Spleen (tissue), 11 donors: ENCODE results near the gene TNRC6B. TPM values are rescaled to one million over a fixed set of nuclear protein-coding genes. Genes with fewer than 3 reads are reported as not detected.
"Not testable (repeated sequence)": the region's sequence is repeated elsewhere in the genome, so short reads cannot be mapped to it uniquely, and the experiment has no call there.

Experiments
- DNase-seq: peaks from one replicate; pipeline ENCODE4 v3.0.0-alpha.2; 2020
- H3K27ac ChIP-seq, 8 donors: fragments of 200-600 bp; sonication (generic) in 7 of 8; 1 replicate in 4 of 8; 2 replicates in 4 of 8; pipeline versions ENCODE4 v1.5.0 to v1.8.0; 2016 to 2021; ENCODE audit warnings: inconsistent platforms in 4 of 8, mild to moderate bottlenecking in 4 of 8, moderate library complexity in 1 of 8
- H3K27me3 ChIP-seq, 7 donors: fragments of 200-600 bp; sonication (generic) in 6 of 7; replicated peaks in 1 of 7; 1 replicate in 4 of 7; 2 replicates in 3 of 7; pipeline versions ENCODE4 v1.5.0 to v1.8.0; 2016 to 2021; ENCODE audit warnings: inconsistent platforms in 3 of 7, mild to moderate bottlenecking in 1 of 7
- H3K36me3 ChIP-seq, 6 donors: fragments of 200-600 bp; sonication (generic) in 5 of 6; 1 replicate in 4 of 6; 2 replicates in 2 of 6; pipeline versions ENCODE4 v1.5.0 to v1.8.0; 2016 to 2021; ENCODE audit warnings: inconsistent platforms in 2 of 6
- H3K4me1 ChIP-seq, 6 donors: fragments of 200-600 bp; sonication (generic) in 5 of 6; 1 replicate in 3 of 6; 2 replicates in 3 of 6; pipeline versions ENCODE4 v1.5.0 to v1.8.0; 2016 to 2021; ENCODE audit warnings: inconsistent platforms in 3 of 6
- H3K4me3 ChIP-seq, 8 donors: fragments of 200-600 bp; sonication (generic) in 7 of 8; 1 replicate in 4 of 8; 2 replicates in 4 of 8; pipeline versions ENCODE4 v1.5.0 to v1.8.0; 2016 to 2021; ENCODE audit warnings: inconsistent platforms in 4 of 8, mild to moderate bottlenecking in 4 of 8, moderate library complexity in 2 of 8
- H3K9me3 ChIP-seq, 8 donors: fragments of 200-600 bp; sonication (generic) in 7 of 8; 1 replicate in 4 of 8; 2 replicates in 4 of 8; pipeline versions ENCODE4 v1.5.0 to v1.8.0; 2016 to 2021; ENCODE audit warnings: inconsistent platforms in 4 of 8
- POLR2A ChIP-seq, 3 donors: fragments of 450-650 bp; IDR thresholded peaks; one replicate each; pipeline ENCODE4 v1.5.1; 2017; ENCODE audit warnings: antibody characterized with exemption in 3 of 3, mild to moderate bottlenecking in 1 of 3
- POLR2AphosphoS5 ChIP-seq, 3 donors: sonication (generic); formaldehyde crosslinking; IDR thresholded peaks; one replicate each; pipeline ENCODE4 v1.5.1; 2017; ENCODE audit warnings: antibody characterized with exemption in 3 of 3
- WGBS, 5 donors: extraction: QIAGEN DNeasy Blood & Tissue Kit in 3 of 5; methylation state at CpG; one replicate each; pipeline versions ENCODE4 v1.1.5 to v1.1.7; 2013 to 2018; 5-methylcytosine and 5-hydroxymethylcytosine counted together
- intact Hi-C: fragments of 100-400 bp; cut with DNase I; formaldehyde crosslinking; loops from one replicate; pipeline ENCODE4 v1.15.0; 2023; ENCODE audit warnings: low total_unique reads
- polyA plus RNA-seq, 3 donors: library from polyadenylated mRNA; stranded (reverse); fragments of 200-250 nt; gene quantifications; one replicate each; pipeline ENCODE4 v1.2.1, GENCODE V29; 2013
- total RNA-seq, 7 donors: library from RNA; depleted of rRNA in 3 of 7; stranded (reverse); fragments of >200 nt in 3 of 7; fragmentation: NEBNext Ultra II Directional in 4 of 7; extraction: Animal tissue kit (Norgen Biotek cat#: 25700) in 4 of 7; gene quantifications; one replicate each; pipeline versions ENCODE4 v1.1.0 to v1.2.1, GENCODE V29; 2016 to 2021
- TF ChIP-seq, protein P1 (sequence below), 11 experiments: fragments of 200-600 bp in 7 of 11; fragments of 450-650 bp in 4 of 11; sonication (generic) in 4 of 11; IDR thresholded peaks in 8 of 11; conservative IDR thresholded peaks in 3 of 11; 1 replicate in 7 of 11; 2 replicates in 4 of 11; pipeline versions ENCODE4 v1.4.0 to v1.8.0; 2016 to 2021; ENCODE audit warnings: antibody characterized with exemption in 11 of 11, inconsistent platforms in 4 of 11, mild to moderate bottlenecking in 1 of 11
- donor health status: healthy with polysubstance abuse.
- donor health status: DM: no; HTN: no; CAD: no; lungs with moderate emphysema.
- donor health status: DM: no; HTN: no; CAD: no.
- donor health status: Bipolar disorder and iron deficiency.
- donor health status: healthy.
- donor health status: DM: no; HTN: no; CAD: no.
- donor health status: DM: yes; HTN: yes; CAD: no.

The TNRC6B gene
- total and polyA plus RNA-seq, 10 donors = 1.2 to 221 (median 95.3) TPM

GRCh38 chr22:40147388-40148176 lies 30.1 kb upstream of the TNRC6B start:
- H3K9me3 ChIP-seq = no peaks in the 10 kb centered on the region
- DNase-seq = no peak
- TF ChIP-seq, protein P1, sequence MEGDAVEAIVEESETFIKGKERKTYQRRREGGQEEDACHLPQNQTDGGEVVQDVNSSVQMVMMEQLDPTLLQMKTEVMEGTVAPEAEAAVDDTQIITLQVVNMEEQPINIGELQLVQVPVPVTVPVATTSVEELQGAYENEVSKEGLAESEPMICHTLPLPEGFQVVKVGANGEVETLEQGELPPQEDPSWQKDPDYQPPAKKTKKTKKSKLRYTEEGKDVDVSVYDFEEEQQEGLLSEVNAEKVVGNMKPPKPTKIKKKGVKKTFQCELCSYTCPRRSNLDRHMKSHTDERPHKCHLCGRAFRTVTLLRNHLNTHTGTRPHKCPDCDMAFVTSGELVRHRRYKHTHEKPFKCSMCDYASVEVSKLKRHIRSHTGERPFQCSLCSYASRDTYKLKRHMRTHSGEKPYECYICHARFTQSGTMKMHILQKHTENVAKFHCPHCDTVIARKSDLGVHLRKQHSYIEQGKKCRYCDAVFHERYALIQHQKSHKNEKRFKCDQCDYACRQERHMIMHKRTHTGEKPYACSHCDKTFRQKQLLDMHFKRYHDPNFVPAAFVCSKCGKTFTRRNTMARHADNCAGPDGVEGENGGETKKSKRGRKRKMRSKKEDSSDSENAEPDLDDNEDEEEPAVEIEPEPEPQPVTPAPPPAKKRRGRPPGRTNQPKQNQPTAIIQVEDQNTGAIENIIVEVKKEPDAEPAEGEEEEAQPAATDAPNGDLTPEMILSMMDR (IDR thresholded peaks at IDR 0.05 in 8 of 11, conservative IDR thresholded peaks at IDR 0.05 in 3 of 11) = no peak
- no peak for TF ChIP-seq POLR2AphosphoS5 (IDR thresholded peaks at IDR 0.05)
- TF ChIP-seq POLR2A (IDR thresholded peaks at IDR 0.05) = no peak
- peaks cover 0 to 63% (median 4%) of the 10 kb centered on the region in 6 donors for H3K36me3 ChIP-seq
- H3K27ac ChIP-seq = no peak overlapping the region
- H3K4me3 ChIP-seq = no peak overlapping the region
- H3K4me1 ChIP-seq = no peaks in the 10 kb centered on the region
- H3K27me3 ChIP-seq = no peaks in the 10 kb centered on the region
- WGBS, 5 donors = 85 to 95% (median 92%) methylated on average over 10 of the region's 10 CpGs
- intact Hi-C loops = no loop called here

DNA sequence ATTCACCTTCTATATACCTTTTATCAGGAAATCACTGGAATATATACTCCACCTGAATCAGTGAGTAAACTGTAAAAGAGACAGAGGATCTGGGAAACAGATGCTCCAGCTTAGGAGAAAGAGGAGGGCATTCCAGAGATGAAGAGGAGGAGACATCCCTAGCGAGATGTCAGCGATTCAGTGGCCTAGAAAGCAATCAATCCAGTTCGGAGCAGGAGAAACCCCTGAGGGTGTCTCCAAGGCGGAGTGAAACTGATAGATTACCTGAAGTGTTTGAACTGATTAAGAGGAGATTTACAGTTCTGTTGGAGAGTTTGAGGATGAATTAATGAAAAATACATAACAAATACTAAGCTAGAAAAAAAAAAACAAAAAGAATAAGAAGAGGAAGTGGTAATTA lies 24.5 kb upstream of the TNRC6B start:
- TF ChIP-seq POLR2A (IDR thresholded peaks at IDR 0.05) (no peak), POLR2AphosphoS5 (IDR thresholded peaks at IDR 0.05) (no peak)
- TF ChIP-seq, protein P1 (IDR thresholded peaks at IDR 0.05 in 8 of 11, conservative IDR thresholded peaks at IDR 0.05 in 3 of 11) = no peak
- Histone ChIP-seq H3K9me3 (no peaks in the 10 kb centered on the region), H3K27me3 (no peaks in the 10 kb centered on the region), H3K27ac (no peak overlapping the region), H3K4me3 (no peak overlapping the region), H3K36me3 (peaks cover 0 to 52% (median 5%) of the 10 kb centered on the region in 6 donors), H3K4me1 (peaks cover 0 to 10% (median 0%) of the 10 kb centered on the region in 6 donors)
- intact Hi-C loops = no loop called here
- no peak for DNase-seq
- WGBS, 5 donors = 88 to 96% (median 95%) methylated on average over 4 of the region's 4 CpGs

- no peak overlapping the region for H3K27ac ChIP-seq
- no peak for DNase-seq
- peaks cover 0 to 52% (median 5%) of the 10 kb centered on the region in 6 donors for H3K36me3 ChIP-seq
- H3K9me3 ChIP-seq = no peaks in the 10 kb centered on the region
- intact Hi-C loops = no loop called here
- TF ChIP-seq POLR2AphosphoS5 (IDR thresholded peaks at IDR 0.05) (no peak), POLR2A (IDR thresholded peaks at IDR 0.05) (no peak)
- TF ChIP-seq, protein P1 (IDR thresholded peaks at IDR 0.05 in 8 of 11, conservative IDR thresholded peaks at IDR 0.05 in 3 of 11) = no peak
- H3K4me1 ChIP-seq = peaks cover 0 to 10% (median 0%) of the 10 kb centered on the region in 6 donors
- H3K4me3 ChIP-seq = no peak overlapping the region
- no peaks in the 10 kb centered on the region for H3K27me3 ChIP-seq
- 92 to 96% (median 93%) methylated on average over 4 of the region's 4 CpGs for WGBS, 5 donors
These were observed 24.0 kb upstream of the TNRC6B start for GRCh38 chr22:40153705-40154104.

DNA sequence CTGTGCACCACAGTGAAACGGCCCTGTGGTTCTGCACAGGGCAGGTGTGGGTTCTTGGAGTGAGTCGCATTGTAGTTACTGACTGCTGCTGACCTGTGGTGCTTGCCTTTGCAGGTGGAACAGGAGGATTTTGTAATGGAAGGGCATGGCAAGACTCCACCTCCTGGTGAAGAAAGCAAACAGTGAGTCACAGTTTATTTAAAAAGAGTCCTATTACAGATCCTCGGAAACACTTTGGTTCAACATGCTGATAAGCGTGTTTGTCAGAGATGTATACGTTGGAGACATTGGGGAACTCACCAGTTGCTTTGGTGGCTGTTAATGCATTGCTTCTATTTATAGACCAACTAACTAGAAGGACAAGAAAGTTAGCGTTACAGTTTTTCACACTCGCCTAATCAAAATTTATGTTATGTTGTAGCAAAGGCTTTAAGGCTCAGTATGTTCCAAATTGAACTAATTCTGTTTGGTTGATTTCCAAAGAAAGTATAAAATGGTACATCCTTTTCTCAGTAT lies 21.7 kb upstream of the TNRC6B start:
- H3K4me1 ChIP-seq = peaks cover 0 to 10% (median 0%) of the 10 kb centered on the region in 6 donors
- no peaks in the 10 kb centered on the region for H3K27me3 ChIP-seq
- no peak overlapping the region for H3K4me3 ChIP-seq
- TF ChIP-seq, protein P1 (IDR thresholded peaks at IDR 0.05 in 8 of 11, conservative IDR thresholded peaks at IDR 0.05 in 3 of 11) = no peak
- TF ChIP-seq POLR2A (IDR thresholded peaks at IDR 0.05) (no peak), POLR2AphosphoS5 (IDR thresholded peaks at IDR 0.05) (no peak)
- no peak for DNase-seq
- 76 to 79% (median 78%) methylated on average over 7 of the region's 7 CpGs for WGBS, 5 donors
- H3K36me3 ChIP-seq = peaks cover 0 to 53% (median 5%) of the 10 kb centered on the region in 6 donors
- no peaks in the 10 kb centered on the region for H3K9me3 ChIP-seq
- intact Hi-C loops = no loop called here
- no peak overlapping the region for H3K27ac ChIP-seq

- H3K27ac ChIP-seq, DNase-seq, H3K4me1 ChIP-seq, H3K9me3 ChIP-seq, H3K4me3 ChIP-seq, intact Hi-C loops, H3K27me3 ChIP-seq: not testable (repeated sequence)
- WGBS, 5 donors = 78 to 88% (median 86%) methylated on average over 6 of the region's 6 CpGs
- H3K36me3 ChIP-seq = peaks cover 0 to 53% (median 5%) of the 10 kb centered on the region in 6 donors
These were observed 21.0 kb upstream of the TNRC6B start for GRCh38 chr22:40156682-40157081.
